ENCODE measurements around the gene BCL7C. TPM values are rescaled to one million over a fixed set of nuclear protein-coding genes. Genes with fewer than 3 reads are reported as not detected.

The BCL7C gene
- total and polyA plus RNA-seq, 2 of the 13 experiments (the other 11 are each of a cell fraction or from before 2014, with no cell fraction given): 17.7 to 33.8 TPM

DNA sequence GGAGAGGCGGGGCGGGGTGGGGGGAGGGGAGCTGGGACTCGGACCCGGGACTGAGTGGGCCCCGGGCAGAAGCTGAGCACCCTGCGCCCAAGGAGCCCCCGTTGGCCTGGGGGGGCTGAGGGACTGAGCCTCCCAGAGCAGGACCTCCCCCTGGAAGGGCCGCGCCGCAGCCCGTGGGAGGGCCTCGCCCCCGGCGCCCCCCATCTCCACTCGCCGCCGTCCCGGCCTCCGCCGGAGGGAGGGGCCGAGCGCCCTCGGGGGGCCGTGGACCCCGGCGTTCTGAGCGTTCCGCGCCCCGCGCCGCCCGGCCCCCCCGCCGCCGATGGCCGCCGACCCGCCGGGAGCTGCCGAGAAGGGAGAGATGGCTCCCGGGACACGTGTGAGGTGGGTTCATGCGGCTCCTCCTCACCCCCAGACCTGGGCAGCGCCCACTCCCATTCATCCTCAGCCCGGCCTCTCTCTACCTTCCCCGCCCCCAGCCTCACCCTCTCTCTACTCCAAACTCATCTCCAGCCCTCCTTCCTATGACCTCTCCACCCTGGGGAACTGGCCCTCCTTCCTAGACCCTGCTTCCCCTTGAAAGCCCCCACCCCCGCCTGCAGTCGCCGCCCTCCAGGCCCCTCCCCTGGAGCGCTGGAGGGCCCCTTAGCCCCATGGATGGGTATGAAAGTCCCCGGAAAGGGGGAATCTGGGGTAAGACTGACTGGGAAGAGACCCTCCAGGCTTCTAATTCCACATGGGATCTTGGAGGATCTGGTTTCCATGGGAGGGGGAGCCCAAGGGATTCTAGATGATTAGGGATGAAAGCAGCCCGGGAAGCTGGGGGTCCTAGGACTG lies 30.4 kb upstream of the BCL7C start (continued):
- TF ChIP-seq, protein P1, sequence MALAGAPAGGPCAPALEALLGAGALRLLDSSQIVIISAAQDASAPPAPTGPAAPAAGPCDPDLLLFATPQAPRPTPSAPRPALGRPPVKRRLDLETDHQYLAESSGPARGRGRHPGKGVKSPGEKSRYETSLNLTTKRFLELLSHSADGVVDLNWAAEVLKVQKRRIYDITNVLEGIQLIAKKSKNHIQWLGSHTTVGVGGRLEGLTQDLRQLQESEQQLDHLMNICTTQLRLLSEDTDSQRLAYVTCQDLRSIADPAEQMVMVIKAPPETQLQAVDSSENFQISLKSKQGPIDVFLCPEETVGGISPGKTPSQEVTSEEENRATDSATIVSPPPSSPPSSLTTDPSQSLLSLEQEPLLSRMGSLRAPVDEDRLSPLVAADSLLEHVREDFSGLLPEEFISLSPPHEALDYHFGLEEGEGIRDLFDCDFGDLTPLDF (CRISPR knock-in tag; IDR thresholded peaks at IDR 0.05): no peak
- TF ChIP-seq BCL6 (CRISPR knock-in tag; IDR thresholded peaks at IDR 0.05): no peak
- TF ChIP-seq SOX5 (CRISPR knock-in tag; IDR thresholded peaks at IDR 0.05; ENCODE audit: borderline replicate concordance): no peak
- TF ChIP-seq KDM2A (CRISPR knock-in tag; IDR thresholded peaks at IDR 0.05; ENCODE audit: borderline replicate concordance, low read depth): no peak
- TF ChIP-seq, protein P2, sequence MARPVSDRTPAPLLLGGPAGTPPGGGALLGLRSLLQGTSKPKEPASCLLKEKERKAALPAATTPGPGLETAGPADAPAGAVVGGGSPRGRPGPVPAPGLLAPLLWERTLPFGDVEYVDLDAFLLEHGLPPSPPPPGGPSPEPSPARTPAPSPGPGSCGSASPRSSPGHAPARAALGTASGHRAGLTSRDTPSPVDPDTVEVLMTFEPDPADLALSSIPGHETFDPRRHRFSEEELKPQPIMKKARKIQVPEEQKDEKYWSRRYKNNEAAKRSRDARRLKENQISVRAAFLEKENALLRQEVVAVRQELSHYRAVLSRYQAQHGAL (CRISPR knock-in tag; IDR thresholded peaks at IDR 0.05; ENCODE audit: not compliant biosample characterization): no peak
- no peak for TF ChIP-seq HNRNPL (IDR thresholded peaks at IDR 0.05; ENCODE audit: low read depth, low read length)
- TF ChIP-seq FOXK1 (CRISPR knock-in tag; IDR thresholded peaks at IDR 0.05; ENCODE audit: borderline replicate concordance, low read depth): no peak
- no peak for TF ChIP-seq SP4 (CRISPR knock-in tag; IDR thresholded peaks at IDR 0.05)
- TF ChIP-seq WIZ (CRISPR knock-in tag; IDR thresholded peaks at IDR 0.05): no peak
- no peak for TF ChIP-seq PCBP2 (optimal IDR thresholded peaks at IDR 0.05; ENCODE audit: low read depth, low read length, poor library complexity, severe bottlenecking)
- no peak for TF ChIP-seq JUND (CRISPR knock-in tag; IDR thresholded peaks at IDR 0.05)
- no peak for TF ChIP-seq ZNF468 (CRISPR knock-in tag; IDR thresholded peaks at IDR 0.05)
- no peak for TF ChIP-seq TCF7L2 (IDR thresholded peaks at IDR 0.05; ENCODE audit: low read depth, low read length)
- TF ChIP-seq ZFY (CRISPR knock-in tag; IDR thresholded peaks at IDR 0.05): 0 out of 2 replicates have a peak, but pooled peaks have one; percentile 24

All from HepG2 (cell line).